ENCODE data around the gene SUGCT. TPM values are rescaled to one million over a fixed set of nuclear protein-coding genes. Genes with fewer than 3 reads are reported as not detected.

SUGCT gene
- total RNA-seq, 4 donors from 2014 or later: 0.83 to 7.1 (median 3.2) TPM

DNA sequence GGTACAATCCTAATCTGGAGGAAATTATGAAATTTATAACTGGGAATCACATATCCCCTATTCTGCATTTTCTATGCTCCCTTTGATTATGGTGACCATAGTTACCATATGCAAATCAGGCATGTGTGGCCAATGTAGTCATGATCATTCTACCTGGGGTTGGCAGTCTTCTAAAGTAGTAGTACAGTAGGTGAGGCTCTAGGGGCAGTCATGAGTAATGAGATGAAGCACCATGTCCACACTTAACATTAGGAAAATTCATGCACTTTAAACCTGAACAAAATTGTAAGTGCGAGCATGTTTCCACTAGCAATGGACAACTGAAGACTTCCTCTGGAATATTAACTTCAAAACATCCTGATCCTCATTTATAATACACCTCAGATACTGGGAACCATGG is 545.9 kb downstream of the SUGCT start:
- no peak overlapping the region for H3K4me3 ChIP-seq
- intact Hi-C loops (cut with DNase I): no loop called here
- no peak for TF ChIP-seq POLR2A (IDR thresholded peaks at IDR 0.05)
- TF ChIP-seq, protein P1, sequence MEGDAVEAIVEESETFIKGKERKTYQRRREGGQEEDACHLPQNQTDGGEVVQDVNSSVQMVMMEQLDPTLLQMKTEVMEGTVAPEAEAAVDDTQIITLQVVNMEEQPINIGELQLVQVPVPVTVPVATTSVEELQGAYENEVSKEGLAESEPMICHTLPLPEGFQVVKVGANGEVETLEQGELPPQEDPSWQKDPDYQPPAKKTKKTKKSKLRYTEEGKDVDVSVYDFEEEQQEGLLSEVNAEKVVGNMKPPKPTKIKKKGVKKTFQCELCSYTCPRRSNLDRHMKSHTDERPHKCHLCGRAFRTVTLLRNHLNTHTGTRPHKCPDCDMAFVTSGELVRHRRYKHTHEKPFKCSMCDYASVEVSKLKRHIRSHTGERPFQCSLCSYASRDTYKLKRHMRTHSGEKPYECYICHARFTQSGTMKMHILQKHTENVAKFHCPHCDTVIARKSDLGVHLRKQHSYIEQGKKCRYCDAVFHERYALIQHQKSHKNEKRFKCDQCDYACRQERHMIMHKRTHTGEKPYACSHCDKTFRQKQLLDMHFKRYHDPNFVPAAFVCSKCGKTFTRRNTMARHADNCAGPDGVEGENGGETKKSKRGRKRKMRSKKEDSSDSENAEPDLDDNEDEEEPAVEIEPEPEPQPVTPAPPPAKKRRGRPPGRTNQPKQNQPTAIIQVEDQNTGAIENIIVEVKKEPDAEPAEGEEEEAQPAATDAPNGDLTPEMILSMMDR (IDR thresholded peaks at IDR 0.05): peak in 3 of 6 experiments; percentile 8 to 43 (median 14)
- no peaks in the 10 kb centered on the region for H3K4me1 ChIP-seq
- H3K27me3 ChIP-seq: no peaks in the 10 kb centered on the region
- no peak for DNase-seq
- H3K9me3 ChIP-seq: no peaks in the 10 kb centered on the region
- WGBS, 2 donors: 78 to 85% methylated on average over 1 of the region's 1 CpG
- H3K36me3 ChIP-seq: no peaks in the 10 kb centered on the region
- H3K27ac ChIP-seq: no peak overlapping the region

DNA sequence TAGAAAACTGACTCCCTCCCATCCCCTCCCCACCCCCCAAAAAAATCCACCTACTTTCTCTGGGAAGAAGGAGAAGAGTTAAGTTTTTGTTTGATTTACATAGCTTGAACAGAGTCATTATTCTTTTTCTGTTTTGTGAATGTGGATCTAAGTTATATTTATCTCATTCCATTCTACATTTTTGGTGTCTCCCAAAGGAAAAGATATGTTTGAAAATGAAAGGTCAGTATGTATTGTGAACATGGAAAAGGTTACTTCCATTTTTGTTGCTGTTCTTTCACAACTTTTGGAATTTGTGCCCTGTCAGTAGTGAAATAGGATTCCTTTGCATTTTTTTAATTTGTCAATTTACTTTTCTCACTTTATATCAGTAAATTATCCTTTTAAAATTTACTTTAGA is 547.9 kb downstream of the SUGCT start:
- TF ChIP-seq POLR2A (IDR thresholded peaks at IDR 0.05): no peak
- TF ChIP-seq, protein P1 (IDR thresholded peaks at IDR 0.05): no peak
- H3K9me3 ChIP-seq: no peaks in the 10 kb centered on the region
- H3K27me3 ChIP-seq: no peaks in the 10 kb centered on the region
- no peaks in the 10 kb centered on the region for H3K4me1 ChIP-seq
- intact Hi-C loops (cut with DNase I): no loop called here
- H3K36me3 ChIP-seq: no peaks in the 10 kb centered on the region
- DNase-seq: no peak
- H3K4me3 ChIP-seq: no peak overlapping the region
- no peak overlapping the region for H3K27ac ChIP-seq

DNA sequence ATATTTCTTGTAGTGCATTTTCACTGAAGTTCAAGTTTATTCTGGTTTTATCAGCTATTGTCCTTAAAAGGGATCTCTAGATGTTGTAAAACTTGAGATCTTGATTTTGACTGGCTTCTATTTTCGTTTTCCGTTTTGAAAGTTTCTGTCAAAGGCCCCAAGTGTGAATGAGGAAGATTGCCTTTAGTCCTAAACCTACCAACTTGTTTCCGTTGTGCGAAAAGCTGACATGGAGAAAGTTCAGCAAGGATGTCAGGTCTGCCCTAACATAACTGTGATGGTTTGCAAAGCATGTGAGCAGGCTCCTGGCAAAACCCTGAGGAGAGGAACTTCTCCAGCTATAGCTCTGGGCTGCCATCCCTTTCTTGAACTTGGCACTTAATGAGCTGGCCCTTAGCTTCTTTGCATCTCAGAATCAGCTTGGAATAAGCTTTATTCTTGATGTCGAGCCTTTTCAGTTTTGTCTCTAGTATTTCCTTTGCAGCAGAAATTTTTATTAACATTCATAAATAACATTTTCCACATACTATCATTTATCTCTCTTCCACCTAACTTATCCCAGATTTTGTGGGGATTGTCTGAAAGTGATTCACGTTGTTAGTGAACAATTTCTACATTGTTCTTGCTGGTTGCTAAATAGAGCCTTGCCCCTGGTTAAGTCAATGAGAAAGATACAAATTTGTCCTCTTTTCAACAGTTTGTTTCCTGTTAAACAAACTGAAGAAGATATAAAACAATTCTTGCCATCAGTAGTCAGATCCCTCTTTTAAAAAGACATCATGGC is 559.4 kb downstream of the SUGCT start:
- Histone ChIP-seq H3K27ac (no peak overlapping the region), H3K27me3 (no peaks in the 10 kb centered on the region), H3K4me1 (no peaks in the 10 kb centered on the region), H3K4me3 (no peak overlapping the region), H3K36me3 (no peaks in the 10 kb centered on the region), H3K9me3 (no peaks in the 10 kb centered on the region)
- intact Hi-C loops (cut with DNase I): no loop called here
- TF ChIP-seq, protein P1 (IDR thresholded peaks at IDR 0.05): no peak
- TF ChIP-seq POLR2A (IDR thresholded peaks at IDR 0.05): no peak
- WGBS, 2 donors: 68 to 73% methylated on average over 6 of the region's 6 CpGs
- DNase-seq: no peak

- intact Hi-C loops (cut with DNase I): no loop called here
- H3K27ac ChIP-seq: no peak overlapping the region
- H3K27me3 ChIP-seq: no peaks in the 10 kb centered on the region
- DNase-seq: no peak
- no peaks in the 10 kb centered on the region for H3K9me3 ChIP-seq
- 83 to 91% methylated on average over 3 of the region's 3 CpGs for WGBS, 2 donors
- TF ChIP-seq, protein P1 (IDR thresholded peaks at IDR 0.05): no peak
- no peak for TF ChIP-seq POLR2A (IDR thresholded peaks at IDR 0.05)
- no peaks in the 10 kb centered on the region for H3K36me3 ChIP-seq
- H3K4me1 ChIP-seq: no peaks in the 10 kb centered on the region
- no peak overlapping the region for H3K4me3 ChIP-seq
These were observed 560.2 kb downstream of the SUGCT start for GRCh38 chr7:40694991-40695390.

- TF ChIP-seq, protein P1 (IDR thresholded peaks at IDR 0.05): no peak
- no peak for TF ChIP-seq POLR2A (IDR thresholded peaks at IDR 0.05)
- no peak for DNase-seq
- Histone ChIP-seq H3K9me3 (no peaks in the 10 kb centered on the region), H3K27ac (no peak overlapping the region), H3K4me1 (no peaks in the 10 kb centered on the region), H3K27me3 (no peaks in the 10 kb centered on the region), H3K4me3 (no peak overlapping the region), H3K36me3 (no peaks in the 10 kb centered on the region)
- intact Hi-C loops (cut with DNase I): no loop called here
- WGBS, 2 donors: 78 to 90% methylated on average over 2 to 4 of the region's 4 CpGs
These were observed 562.8 kb downstream of the SUGCT start for GRCh38 chr7:40697653-40698052.
